Measurements from ENCODE around the gene PA2G4. TPM values are rescaled to one million over a fixed set of nuclear protein-coding genes. Genes with fewer than 3 reads are reported as not detected.

The PA2G4 gene
- total RNA-seq, 2 donors from 2014 or later: 69.6 to 155 TPM

GRCh38 chr12:56151672-56152131 is 47.3 kb downstream of the PA2G4 start:
- peak overlapping the region; percentile 98 for H3K27ac ChIP-seq
- peak overlapping the region; percentile 70 to 92 for H3K9ac ChIP-seq (ENCODE audit: low read depth in 2 of 2, low read length in 2 of 2)
- peak; percentile 75 for DNase-seq
- H3K4me1 ChIP-seq: peaks cover 9% of the 10 kb centered on the region
- no peaks in the 10 kb centered on the region for H3K27me3 ChIP-seq
- H3K36me3 ChIP-seq: no peaks in the 10 kb centered on the region
- H3K4me3 ChIP-seq: peak overlapping the region; percentile 42
- H3K9me3 ChIP-seq: no peaks in the 10 kb centered on the region
- TF ChIP-seq, protein P1, sequence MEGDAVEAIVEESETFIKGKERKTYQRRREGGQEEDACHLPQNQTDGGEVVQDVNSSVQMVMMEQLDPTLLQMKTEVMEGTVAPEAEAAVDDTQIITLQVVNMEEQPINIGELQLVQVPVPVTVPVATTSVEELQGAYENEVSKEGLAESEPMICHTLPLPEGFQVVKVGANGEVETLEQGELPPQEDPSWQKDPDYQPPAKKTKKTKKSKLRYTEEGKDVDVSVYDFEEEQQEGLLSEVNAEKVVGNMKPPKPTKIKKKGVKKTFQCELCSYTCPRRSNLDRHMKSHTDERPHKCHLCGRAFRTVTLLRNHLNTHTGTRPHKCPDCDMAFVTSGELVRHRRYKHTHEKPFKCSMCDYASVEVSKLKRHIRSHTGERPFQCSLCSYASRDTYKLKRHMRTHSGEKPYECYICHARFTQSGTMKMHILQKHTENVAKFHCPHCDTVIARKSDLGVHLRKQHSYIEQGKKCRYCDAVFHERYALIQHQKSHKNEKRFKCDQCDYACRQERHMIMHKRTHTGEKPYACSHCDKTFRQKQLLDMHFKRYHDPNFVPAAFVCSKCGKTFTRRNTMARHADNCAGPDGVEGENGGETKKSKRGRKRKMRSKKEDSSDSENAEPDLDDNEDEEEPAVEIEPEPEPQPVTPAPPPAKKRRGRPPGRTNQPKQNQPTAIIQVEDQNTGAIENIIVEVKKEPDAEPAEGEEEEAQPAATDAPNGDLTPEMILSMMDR (IDR thresholded peaks at IDR 0.05): peak; percentile 44
- intact Hi-C loops (cut with DNase I): no loop called here

GRCh38 chr12:56152132-56152755 is 47.9 kb downstream of the PA2G4 start, which contains the start of gene MYL6B:
Gene MYL6B, plus strand, starts transcription at chr12:56152587. Its CDS starts 1,332 bp downstream, at chr12:56153919.
- Histone ChIP-seq H3K27me3 (no peaks in the 10 kb centered on the region), H3K36me3 (no peaks in the 10 kb centered on the region), H3K4me1 (peaks cover 12% of the 10 kb centered on the region), H3K9me3 (no peaks in the 10 kb centered on the region), H3K4me3 (peak within 1 kb of the TSS; percentile 42), H3K27ac (peak within 1 kb of the TSS; percentile 98), H3K9ac (ENCODE audit: low read depth in 2 of 2, low read length in 2 of 2) (peak within 1 kb of the TSS; percentile 75 to 92)
- TF ChIP-seq, protein P1 (IDR thresholded peaks at IDR 0.05): no peak
- intact Hi-C loops (cut with DNase I): no loop called here
- peak; percentile 95 for DNase-seq

DNA sequence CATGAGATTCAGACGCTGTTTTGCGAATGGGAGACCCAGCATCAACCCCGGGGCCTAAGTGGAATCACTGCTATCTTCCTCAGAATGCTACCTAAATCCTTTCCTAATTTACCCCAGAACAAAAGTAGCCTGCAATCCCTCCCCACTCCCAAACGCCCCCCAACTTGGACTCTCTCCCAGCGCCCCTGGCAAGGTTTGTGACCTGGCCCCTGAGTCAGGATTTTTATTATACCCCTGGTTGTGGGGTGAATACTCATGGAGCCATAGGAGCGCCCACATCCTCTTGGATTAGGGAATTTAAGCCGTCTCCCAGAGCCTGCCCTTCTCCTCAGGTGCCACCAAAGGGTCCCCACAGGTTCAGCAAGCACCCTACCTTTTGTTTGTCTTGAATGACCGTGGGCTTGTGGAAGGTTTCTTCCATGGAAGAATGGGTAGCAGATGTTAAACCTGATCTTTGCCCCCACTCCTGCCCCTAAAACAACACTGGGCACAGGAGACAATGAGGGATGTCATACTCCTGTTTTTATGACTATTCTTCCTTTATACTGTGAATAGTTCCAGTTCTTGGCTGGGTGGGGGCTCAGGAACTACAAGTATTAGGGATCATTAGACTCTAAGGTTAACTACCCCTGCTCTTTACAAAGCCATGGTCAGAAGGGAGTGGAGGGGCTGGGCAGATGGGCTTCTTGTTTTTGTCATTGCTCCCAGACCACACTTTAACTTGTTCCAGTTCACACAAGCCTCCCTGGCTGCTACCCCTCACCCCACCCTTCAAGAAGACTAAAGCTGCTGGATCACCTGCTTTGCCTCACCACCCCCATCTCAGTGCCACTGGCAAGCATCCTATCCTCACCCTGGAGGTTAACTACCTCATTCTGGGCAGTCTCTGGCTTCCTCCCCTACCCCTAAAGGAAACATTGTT is 48.7 kb downstream of the PA2G4 start:
- Histone ChIP-seq H3K27ac (no peak overlapping the region), H3K9ac (ENCODE audit: low read depth in 2 of 2, low read length in 2 of 2) (peak overlapping the region; percentile 75 to 92), H3K27me3 (no peaks in the 10 kb centered on the region), H3K4me1 (peaks cover 12% of the 10 kb centered on the region), H3K36me3 (no peaks in the 10 kb centered on the region), H3K4me3 (peak overlapping the region; percentile 42), H3K9me3 (no peaks in the 10 kb centered on the region)
- intact Hi-C loops (cut with DNase I): no loop called here
- TF ChIP-seq, protein P1 (IDR thresholded peaks at IDR 0.05): no peak
- DNase-seq: no peak

- intact Hi-C loops (cut with DNase I): no loop called here
- no peak overlapping the region for H3K27ac ChIP-seq
- DNase-seq: no peak
Measured at GRCh38 chr12:56153678-56154065, 49.3 kb downstream of the PA2G4 start.

DNA sequence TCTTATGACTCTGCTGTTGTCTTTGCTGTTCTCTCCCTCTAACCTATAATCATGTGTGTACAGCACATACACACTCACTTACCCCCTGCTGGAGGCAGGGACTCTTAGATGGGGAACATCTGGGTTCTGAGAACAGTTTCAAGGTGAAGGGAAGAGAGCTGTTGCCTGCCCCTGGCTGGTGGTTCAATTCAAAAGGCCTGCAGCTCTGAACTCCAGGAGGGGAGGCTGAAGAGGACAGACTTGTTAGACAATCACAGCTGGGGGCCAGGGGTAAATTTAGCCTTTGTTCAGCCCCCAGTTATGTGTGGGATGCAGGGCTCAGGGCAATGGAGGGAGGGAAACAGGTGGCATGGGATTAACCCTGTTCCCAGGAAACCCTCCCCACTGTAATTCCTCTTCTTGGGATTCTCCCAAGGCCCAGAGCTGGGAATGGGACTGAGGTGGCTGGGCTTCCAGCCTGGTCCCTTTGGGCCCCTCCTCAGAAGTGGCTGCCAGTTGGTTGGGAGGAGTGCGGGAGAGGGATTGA is 50.0 kb downstream of the PA2G4 start:
- TF ChIP-seq, protein P1 (IDR thresholded peaks at IDR 0.05): no peak
- Histone ChIP-seq H3K36me3 (no peaks in the 10 kb centered on the region), H3K9me3 (no peaks in the 10 kb centered on the region), H3K4me1 (peaks cover 12% of the 10 kb centered on the region), H3K27me3 (no peaks in the 10 kb centered on the region), H3K9ac (ENCODE audit: low read depth in 2 of 2, low read length in 2 of 2) (peak overlapping the region in 1 of 2 donors; percentile 9), H3K4me3 (no peak overlapping the region), H3K27ac (no peak overlapping the region)
- DNase-seq: no peak
- intact Hi-C loops (cut with DNase I): no loop called here

More at GRCh38 chr12:56153678-56154065, 49.3 kb downstream of the PA2G4 start:
- Histone ChIP-seq H3K4me1 (peaks cover 12% of the 10 kb centered on the region), H3K36me3 (no peaks in the 10 kb centered on the region), H3K4me3 (no peak overlapping the region), H3K9me3 (no peaks in the 10 kb centered on the region), H3K9ac (ENCODE audit: low read depth in 2 of 2, low read length in 2 of 2) (no peak overlapping the region), H3K27me3 (no peaks in the 10 kb centered on the region)
- TF ChIP-seq, protein P1 (IDR thresholded peaks at IDR 0.05): no peak

Measured in colonic mucosa (tissue), 4 donors.